OCI-LY3 (cell line): ENCODE results near the gene UBE3A.

Experiments
- H2AFZ ChIP-seq: fragments of 200-600, 300-600 bp; shearing (Covaris generic); 2 replicates; pipeline ENCODE4 v1.6.0; 2014; ENCODE audit warnings: antibody characterized with exemption, low read depth, low read length
- H3K27ac ChIP-seq: fragments of 200-600, 300-600 bp; sonication (generic); 2 replicates; pipeline ENCODE4 v1.5.1; 2014; ENCODE audit warnings: mild to moderate bottlenecking, low read length, moderate library complexity, mixed read lengths
- H3K27me3 ChIP-seq: fragments of 200-600, 300-600 bp; sonication (generic); 2 replicates; pipeline ENCODE4 v1.6.1; 2014; ENCODE audit warnings: low read depth, low read length, mixed read lengths
- H3K36me3 ChIP-seq: fragments of 200-600, 300-600 bp; sonication (generic); replicated peaks from 2 replicates; pipeline ENCODE3; 2014; ENCODE audit warnings: low read depth, low read length, mixed read lengths
- H3K4me1 ChIP-seq: fragments of 300-600, 200-600 bp; sonication (generic); 2 replicates; pipeline ENCODE4 v1.6.1; 2014; ENCODE audit warnings: low read length, mixed read lengths
- H3K4me2 ChIP-seq: fragments of 200-600, 300-600 bp; sonication (generic); 2 replicates; pipeline ENCODE4 v1.6.1; 2014; ENCODE audit warnings: low read length, mixed read lengths
- H3K4me3 ChIP-seq: fragments of 300-600, 200-600 bp; sonication (generic); 2 replicates; pipeline ENCODE4 v1.5.1; 2014; ENCODE audit warnings: antibody characterized with exemption, mild to moderate bottlenecking, low read length, moderate library complexity
- H3K79me2 ChIP-seq: fragments of 300-600, 200-600 bp; shearing (Covaris generic); 2 replicates; pipeline ENCODE4 v1.6.1; 2014; ENCODE audit warnings: mild to moderate bottlenecking, low read length, mixed read lengths
- H3K9ac ChIP-seq: fragments of 300-600, 200-600 bp; shearing (Covaris generic); 2 replicates; pipeline ENCODE4 v1.6.0; 2014; ENCODE audit warnings: mild to moderate bottlenecking, low read length, moderate library complexity
- H3K9me3 ChIP-seq: fragments of 200-600, 300-600 bp; shearing (Covaris generic); 2 replicates; pipeline ENCODE4 v1.6.1; 2014; ENCODE audit warnings: low read length, mixed read lengths; ENCODE audit not compliant: insufficient read depth
- H4K20me1 ChIP-seq: fragments of 200-600, 300-600 bp; sonication (generic); 2 replicates; pipeline ENCODE4 v1.6.1; 2016; ENCODE audit warnings: low read length, mixed read lengths; ENCODE audit not compliant: insufficient read depth
- EZH2phosphoT487 ChIP-seq: fragments of 200-600 bp; shearing (Covaris generic); IDR thresholded peaks from 2 replicates; pipeline ENCODE4 v1.6.1; 2018; ENCODE audit warnings: antibody characterized with exemption, mixed run types, low read depth
- TF ChIP-seq, protein P1 (sequence below): fragments of 200-600, 300-600 bp; sonication (generic); IDR thresholded peaks from 2 replicates; pipeline ENCODE4 v1.5.1; 2014; ENCODE audit warnings: antibody characterized with exemption, low read length, low read depth

Gene UBE3A

DNA sequence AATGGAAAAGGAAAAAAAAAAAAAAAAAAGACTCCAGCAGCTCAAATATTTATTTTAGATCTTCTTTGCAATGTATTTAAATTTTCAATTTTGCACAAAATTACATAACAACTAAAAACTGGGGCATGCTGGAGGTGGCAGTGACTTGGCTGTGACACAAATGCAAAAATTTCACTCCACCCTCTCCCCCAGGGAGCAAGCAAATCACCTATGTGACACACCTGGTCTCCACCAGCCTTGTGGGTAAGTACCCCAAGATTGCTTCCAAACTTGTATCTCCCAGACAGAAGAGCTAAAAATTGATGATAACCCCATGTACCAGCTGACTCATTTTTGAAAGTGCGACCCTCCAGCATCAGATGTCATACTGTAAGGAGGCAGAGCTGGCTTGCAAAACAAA, 32.0 kb downstream of the UBE3A start:
- Histone ChIP-seq H3K79me2 (peaks cover 98% of the 10 kb centered on the region), H3K4me2 (no peak overlapping the region), H3K9ac (no peak overlapping the region), H3K27me3 (no peaks in the 10 kb centered on the region), H4K20me1 (peaks cover 70% of the 10 kb centered on the region), H3K4me1 (peaks cover 33% of the 10 kb centered on the region), H2AFZ (no peak overlapping the region), H3K27ac (no peak overlapping the region), H3K36me3 (peaks cover 49% of the 10 kb centered on the region), H3K4me3 (no peak overlapping the region), H3K9me3 (no peaks in the 10 kb centered on the region)
- TF ChIP-seq EZH2phosphoT487: no peak
- TF ChIP-seq, protein P1, sequence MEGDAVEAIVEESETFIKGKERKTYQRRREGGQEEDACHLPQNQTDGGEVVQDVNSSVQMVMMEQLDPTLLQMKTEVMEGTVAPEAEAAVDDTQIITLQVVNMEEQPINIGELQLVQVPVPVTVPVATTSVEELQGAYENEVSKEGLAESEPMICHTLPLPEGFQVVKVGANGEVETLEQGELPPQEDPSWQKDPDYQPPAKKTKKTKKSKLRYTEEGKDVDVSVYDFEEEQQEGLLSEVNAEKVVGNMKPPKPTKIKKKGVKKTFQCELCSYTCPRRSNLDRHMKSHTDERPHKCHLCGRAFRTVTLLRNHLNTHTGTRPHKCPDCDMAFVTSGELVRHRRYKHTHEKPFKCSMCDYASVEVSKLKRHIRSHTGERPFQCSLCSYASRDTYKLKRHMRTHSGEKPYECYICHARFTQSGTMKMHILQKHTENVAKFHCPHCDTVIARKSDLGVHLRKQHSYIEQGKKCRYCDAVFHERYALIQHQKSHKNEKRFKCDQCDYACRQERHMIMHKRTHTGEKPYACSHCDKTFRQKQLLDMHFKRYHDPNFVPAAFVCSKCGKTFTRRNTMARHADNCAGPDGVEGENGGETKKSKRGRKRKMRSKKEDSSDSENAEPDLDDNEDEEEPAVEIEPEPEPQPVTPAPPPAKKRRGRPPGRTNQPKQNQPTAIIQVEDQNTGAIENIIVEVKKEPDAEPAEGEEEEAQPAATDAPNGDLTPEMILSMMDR: no peak

DNA sequence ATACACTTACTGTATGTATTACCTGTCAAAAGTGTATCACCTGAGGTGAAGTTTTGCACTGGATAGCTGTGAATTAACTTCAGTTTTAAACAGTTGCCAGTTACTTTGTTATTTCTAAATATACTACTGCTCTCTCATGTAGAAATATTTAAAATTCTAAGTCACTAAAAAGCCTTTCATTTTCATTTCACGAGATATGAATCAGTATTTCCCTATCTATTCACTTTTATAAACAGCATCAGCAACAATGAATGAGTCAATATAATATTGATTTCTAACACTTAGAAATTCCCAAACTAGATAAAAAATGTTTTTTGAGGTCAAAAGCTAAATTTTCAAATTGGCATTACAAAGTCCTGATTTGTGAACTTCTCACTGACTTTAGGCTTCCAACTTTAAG, 32.6 kb downstream of the UBE3A start:
- TF ChIP-seq EZH2phosphoT487: no peak
- TF ChIP-seq, protein P1: no peak
- Histone ChIP-seq H3K79me2 (peaks cover 95% of the 10 kb centered on the region), H3K9me3 (no peaks in the 10 kb centered on the region), H3K4me3 (no peak overlapping the region), H3K4me1 (peaks cover 38% of the 10 kb centered on the region), H3K27me3 (no peaks in the 10 kb centered on the region), H4K20me1 (peaks cover 67% of the 10 kb centered on the region), H3K4me2 (no peak overlapping the region), H2AFZ (no peak overlapping the region), H3K9ac (no peak overlapping the region), H3K27ac (no peak overlapping the region), H3K36me3 (peaks cover 48% of the 10 kb centered on the region)

DNA sequence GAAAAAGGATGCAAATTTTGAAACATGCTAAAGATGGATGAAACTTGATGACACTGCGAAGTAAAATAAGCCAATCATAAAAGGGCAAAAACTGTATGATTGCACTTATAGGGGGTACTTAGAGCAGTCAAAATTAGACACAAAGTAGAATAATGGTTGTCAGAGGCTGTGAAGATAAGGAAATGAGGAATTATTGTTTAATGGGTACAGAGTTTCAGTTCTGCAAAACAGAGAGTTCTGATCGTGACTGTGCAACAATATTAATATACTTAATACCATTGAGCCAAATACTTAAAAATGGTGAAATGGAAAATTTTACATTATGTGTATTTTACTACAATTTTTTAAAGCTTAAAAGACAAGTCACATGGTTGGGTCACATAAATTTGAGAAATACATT, 35.1 kb downstream of the UBE3A start:
- Histone ChIP-seq H3K27me3 (no peaks in the 10 kb centered on the region), H3K4me2 (peak overlapping the region; percentile 27; the same call in 1 of the 2 replicates), H3K4me1 (peaks cover 42% of the 10 kb centered on the region), H3K79me2 (peaks cover 87% of the 10 kb centered on the region), H4K20me1 (peaks cover 49% of the 10 kb centered on the region), H3K9ac (no peak overlapping the region), H3K4me3 (no peak overlapping the region), H3K36me3 (peaks cover 61% of the 10 kb centered on the region), H3K9me3 (no peaks in the 10 kb centered on the region), H3K27ac (no peak overlapping the region), H2AFZ (no peak overlapping the region)
- TF ChIP-seq, protein P1: no peak
- TF ChIP-seq EZH2phosphoT487: no peak

DNA sequence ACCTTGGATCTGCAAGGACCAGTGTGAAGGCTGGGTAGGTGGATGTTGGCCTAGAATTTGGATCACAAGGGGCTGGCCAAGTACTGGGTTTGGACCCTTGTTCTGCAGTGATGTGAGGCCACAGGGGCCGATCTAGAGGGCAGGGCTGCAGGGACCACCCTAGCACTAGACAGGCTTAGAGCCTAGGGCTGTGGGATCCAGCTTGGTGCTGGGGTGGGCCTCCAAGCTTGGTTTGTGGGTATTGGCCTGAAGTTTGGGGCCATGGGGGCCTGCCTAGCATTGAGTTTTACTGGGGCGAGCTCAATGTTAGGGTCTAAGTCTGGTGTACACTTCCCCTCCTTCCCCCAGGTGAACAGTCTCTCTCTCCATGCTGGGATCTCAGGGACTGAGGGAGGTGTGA, 36.5 kb downstream of the UBE3A start:
- Histone ChIP-seq H3K4me3 (no peak overlapping the region), H3K4me2 (peak overlapping the region; percentile 43), H3K27me3 (no peaks in the 10 kb centered on the region), H3K9me3 (no peaks in the 10 kb centered on the region), H2AFZ (no peak overlapping the region), H3K79me2 (peaks cover 82% of the 10 kb centered on the region), H3K4me1 (peaks cover 42% of the 10 kb centered on the region), H4K20me1 (peaks cover 38% of the 10 kb centered on the region), H3K27ac (peak overlapping the region; percentile 57), H3K9ac (no peak overlapping the region), H3K36me3 (peaks cover 65% of the 10 kb centered on the region)
- TF ChIP-seq, protein P1: no peak
- no peak for TF ChIP-seq EZH2phosphoT487
